Endothelial cell of umbilical vein (primary cell): Measurements from ENCODE around the gene IGF2R. TPM values are rescaled to one million over a fixed set of nuclear protein-coding genes. Genes with fewer than 3 reads are reported as not detected.

Experiments
- BruUV-seq: library from RNA; stranded (reverse); fragments of 400-500 nt; replicated peaks from 2 replicates; lab custom pipeline; 2021; lab: Mats Ljungman, UMichigan
- CTCF ChIA-PET: fragments of 300-600, 350-600 bp; sonication (Branson Sonifier 250); formaldehyde crosslinking; loops from one replicate; lab custom pipeline; 2021; ENCODE audit warnings: antibody characterized with exemption, inconsistent platforms; lab: Charles Lee
- POLR2A ChIA-PET: fragments of 300-600, 350-600 bp; sonication (Branson Sonifier 250); formaldehyde crosslinking; loops from one replicate; lab custom pipeline; 2021; ENCODE audit warnings: antibody characterized with exemption, inconsistent platforms; lab: Charles Lee
- DNase-seq: peaks from one replicate; pipeline ENCODE4 v3.0.0-alpha.2; 2011; ENCODE audit warnings: low read depth, low spot score
- FAIRE-seq: peaks from 2 replicates; lab custom pipeline; 2011; peaks lifted over from hg19 to GRCh38; lab: Jason Lieb, UNC
- H2AFZ ChIP-seq: 2 replicates; pipeline ENCODE4 v1.6.0; 2012; ENCODE audit warnings: low read depth, low read length, control low read depth, inconsistent platforms
- H3K27ac ChIP-seq: 2 replicates; pipeline ENCODE4 v1.5.1; 2011; ENCODE audit warnings: low read depth, mild to moderate bottlenecking, control low read depth, low read length, moderate library complexity; ENCODE audit not compliant: insufficient read depth
- H3K27me3 ChIP-seq, 2 experiments: 2 replicates each; pipeline versions ENCODE4 v1.6.0 to v1.6.1; 2011; ENCODE audit warnings: low read length in 2 of 2, mixed read lengths in 1 of 2; ENCODE audit not compliant: control insufficient read depth in 2 of 2, insufficient read depth in 2 of 2
- H3K36me3 ChIP-seq, 2 experiments: 2 replicates in 1 of 2; 3 replicates in 1 of 2; pipeline ENCODE4 v1.5.1; 2011; ENCODE audit warnings: low read length in 2 of 2, mild to moderate bottlenecking in 1 of 2, moderate library complexity in 1 of 2; ENCODE audit not compliant: control insufficient read depth in 2 of 2, insufficient read depth in 2 of 2; ENCODE audit errors: extremely low read depth in 1 of 2
- H3K4me1 ChIP-seq: 3 replicates; pipeline ENCODE4 v1.5.1; 2011; ENCODE audit warnings: mild to moderate bottlenecking, low read length; ENCODE audit not compliant: control insufficient read depth, insufficient read depth; ENCODE audit errors: extremely low read depth
- H3K4me2 ChIP-seq: 2 replicates; pipeline ENCODE4 v1.6.1; 2011; ENCODE audit warnings: low read length, control low read depth, mixed read lengths; ENCODE audit not compliant: insufficient read depth
- H3K4me3 ChIP-seq, 3 experiments: fragments of 200-600 bp in 1 of 3; sonication (generic), shearing (Covaris generic) in 1 of 3; replicated peaks in 1 of 3; 2 replicates each; pipeline ENCODE4 v1.5.1; 2011 to 2016; ENCODE audit warnings: control low read depth in 3 of 3, low read length in 3 of 3, mild to moderate bottlenecking in 2 of 3, inconsistent platforms in 1 of 3, low read depth in 1 of 3, moderate library complexity in 1 of 3; ENCODE audit not compliant: insufficient read depth in 1 of 3
- H3K79me2 ChIP-seq: 2 replicates; pipeline ENCODE4 v1.6.0; 2012; ENCODE audit warnings: low read length, inconsistent platforms; ENCODE audit not compliant: control insufficient read depth, insufficient read depth
- H3K9ac ChIP-seq: replicated peaks from 2 replicates; pipeline ENCODE3; 2011; ENCODE audit warnings: low read length, control low read depth; ENCODE audit not compliant: insufficient read depth; ENCODE audit errors: extremely low read depth
- H3K9me1 ChIP-seq: replicated peaks from 3 replicates; pipeline ENCODE4 v1.6.0; 2011; ENCODE audit warnings: mild to moderate bottlenecking, low read length; ENCODE audit not compliant: control insufficient read depth, insufficient read depth; ENCODE audit errors: extremely low read depth
- H3K9me3 ChIP-seq: replicated peaks from 2 replicates; pipeline ENCODE4 v1.5.1; 2012; ENCODE audit warnings: low read length, inconsistent platforms; ENCODE audit not compliant: control insufficient read depth, insufficient read depth
- H4K20me1 ChIP-seq: replicated peaks from 2 replicates; pipeline ENCODE3; 2011; ENCODE audit warnings: mild to moderate bottlenecking, low read length; ENCODE audit not compliant: control insufficient read depth, insufficient read depth; ENCODE audit errors: extremely low read depth
- CTCF ChIP-seq, 2 donors: IDR thresholded peaks; 1 replicate in 1 of 2; 2 replicates in 1 of 2; pipeline ENCODE4 v1.5.1; 2011; ENCODE audit warnings: low read length in 2 of 2, mild to moderate bottlenecking in 2 of 2, moderate library complexity in 2 of 2, control low read depth in 1 of 2, inconsistent platforms in 1 of 2, low read depth in 1 of 2; ENCODE audit not compliant: insufficient read depth in 1 of 2; ENCODE audit errors: extremely low read depth in 1 of 2
- EZH2 ChIP-seq: IDR thresholded peaks from 2 replicates; pipeline ENCODE4 v1.6.1; 2012; ENCODE audit warnings: borderline replicate concordance, low read depth, mild to moderate bottlenecking, moderate library complexity, low read length, inconsistent platforms; ENCODE audit not compliant: severe bottlenecking
- FOS ChIP-seq: IDR thresholded peaks from 2 replicates; pipeline ENCODE4 v1.6.1; 2011; ENCODE audit warnings: mild to moderate bottlenecking, low read length, moderate library complexity, borderline replicate concordance; ENCODE audit not compliant: insufficient read depth
- GATA2 ChIP-seq: IDR thresholded peaks from 2 replicates; pipeline ENCODE4 v1.7.0; 2011; ENCODE audit warnings: low read depth, mild to moderate bottlenecking, moderate library complexity, mixed read lengths, low read length; ENCODE audit not compliant: insufficient read length, insufficient read depth
- JUN ChIP-seq: IDR thresholded peaks from 2 replicates; pipeline ENCODE4 v1.6.1; 2011; ENCODE audit warnings: borderline replicate concordance, low read depth; ENCODE audit not compliant: insufficient read length, insufficient read depth
- MAX ChIP-seq: IDR thresholded peaks from 2 replicates; pipeline ENCODE4 v1.6.1; 2011; ENCODE audit not compliant: insufficient read depth, insufficient read length
- MYC ChIP-seq: IDR thresholded peaks from one replicate; pipeline ENCODE4 v1.6.1; 2011; ENCODE audit warnings: mild to moderate bottlenecking, low read depth, low read length
- POLR2A ChIP-seq: IDR thresholded peaks from 2 replicates; pipeline ENCODE4 v1.6.1; 2012; ENCODE audit warnings: low read depth, mild to moderate bottlenecking, control low read depth, low read length
- POLR2AphosphoS5 ChIP-seq: IDR thresholded peaks from 2 replicates; pipeline ENCODE4 v1.6.1; 2012; ENCODE audit warnings: low read depth, mild to moderate bottlenecking, control low read depth, low read length, moderate library complexity; ENCODE audit not compliant: insufficient read depth
- dilution Hi-C: fragments of 300-500 bp; cut with MboI; formaldehyde crosslinking; loops from one replicate; pipeline ENCODE4 v1.15.0; 2019; ENCODE audit warnings: low sequenced_read_pairs; ENCODE audit not compliant: extremely low pct_ligation_motif_present
- intact Hi-C: fragments of 100-400 bp; cut with micrococcal nuclease; formaldehyde crosslinking; loops from one replicate; pipeline ENCODE4 v1.10.0; 2022
- polyA plus RNA-seq, 4 experiments: library from polyadenylated mRNA; depleted of rRNA in 3 of 4; stranded (reverse) in 3 of 4; unstranded in 1 of 4; fragments of >200 nt; gene quantifications; 2 replicates each; pipeline versions ENCODE4 v1.2.1 to v1.2.3, GENCODE V29; 2011 to 2012; ENCODE audit warnings: missing spikeins in 1 of 4
- total RNA-seq: library from RNA; stranded (reverse); gene quantifications from 2 replicates; pipeline ENCODE4 v1.2.3, GENCODE V29; 2021

Gene IGF2R
- total and polyA plus RNA-seq, 2 donors (not counting 3 experiments of a cell fraction or from before 2014, with no cell fraction given) = 16.3 to 60.2 TPM

GRCh38 chr6:160067564-160067963 lies 98.7 kb downstream of the IGF2R start:
- no peaks in the 10 kb centered on the region for H4K20me1 ChIP-seq
- DNase-seq (no peak), FAIRE-seq (no peak)
- no peak overlapping the region for H3K4me2 ChIP-seq
- H3K9me1 ChIP-seq = no peaks in the 10 kb centered on the region
- H3K9ac ChIP-seq = no peak overlapping the region
- H3K36me3 ChIP-seq = peaks cover 0 to 35% of the 10 kb centered on the region in 2 experiments
- POLR2A ChIA-PET = no interaction called here
- no peaks in the 10 kb centered on the region for H3K79me2 ChIP-seq
- dilution Hi-C loops (no loop called here), intact Hi-C loops (no loop called here)
- no peaks in the 10 kb centered on the region for H3K9me3 ChIP-seq
- H3K27me3 ChIP-seq = no peaks in the 10 kb centered on the region
- H2AFZ ChIP-seq = no peak overlapping the region
- TF ChIP-seq EZH2 (no peak), POLR2A (no peak), CTCF (IDR thresholded peaks at IDR 0.05; ENCODE audit: extremely low read depth in 1 of 2, insufficient read depth in 1 of 2, low read depth in 1 of 2, low read length in 2 of 2) (no peak), POLR2AphosphoS5 (no peak), GATA2 (no peak), FOS (no peak), MAX (no peak), JUN (no peak), MYC (no peak)
- no peak overlapping the region for H3K27ac ChIP-seq
- CTCF ChIA-PET = interaction anchor here (1.5 kb wide), 1 partner anchor 21 kb away, joined by 4 read pairs; no protein-coding TSS in a partner anchor
- BruUV-seq = no TSS peak
- H3K4me1 ChIP-seq = no peaks in the 10 kb centered on the region
- no peak overlapping the region for H3K4me3 ChIP-seq
